Chondrocyte (in vitro differentiated cells): ENCODE data around the gene ARHGAP5. TPM values are rescaled to one million over a fixed set of nuclear protein-coding genes. Genes with fewer than 3 reads are reported as not detected.

Source experiments
- DNase-seq: peaks from one replicate; pipeline ENCODE4 v3.0.0; 2021; ENCODE audit warnings: mixed read lengths, low spot score
- H3K27ac Mint-ChIP-seq: one replicate; pipeline ENCODE4 v1.8.0; 2021; ENCODE audit warnings: mild to moderate bottlenecking, moderate library complexity, mixed read lengths; ENCODE audit not compliant: unreplicated experiment
- H3K27me3 Mint-ChIP-seq: 2 replicates; pipeline ENCODE4 v1.8.0; 2021; ENCODE audit warnings: low read depth, mixed read lengths
- H3K36me3 Mint-ChIP-seq: 2 replicates; pipeline ENCODE4 v1.8.0; 2021; ENCODE audit warnings: low read depth, mixed read lengths
- H3K4me1 Mint-ChIP-seq: 2 replicates; pipeline ENCODE4 v1.8.0; 2021; ENCODE audit warnings: low read depth, mild to moderate bottlenecking, mixed read lengths
- H3K4me3 Mint-ChIP-seq: one replicate; pipeline ENCODE4 v1.8.0; 2021; ENCODE audit warnings: mild to moderate bottlenecking, moderate library complexity, mixed read lengths; ENCODE audit not compliant: unreplicated experiment
- H3K9me3 Mint-ChIP-seq: 2 replicates; pipeline ENCODE4 v1.8.0; 2021; ENCODE audit warnings: low read depth, mixed read lengths
- total RNA-seq: library from RNA; stranded (reverse); gene quantifications from 3 replicates; pipeline ENCODE4 v1.2.1, GENCODE V29; 2021
- TF ChIP-seq, protein P1 (sequence below): fragments of 200-600 bp; sonication (generic); IDR thresholded peaks from 2 replicates; pipeline ENCODE4 v1.5.0; 2021; ENCODE audit warnings: antibody characterized with exemption, mild to moderate bottlenecking, moderate library complexity

Gene ARHGAP5
- total RNA-seq, 1 donor from 2014 or later: 82.8 TPM

DNA sequence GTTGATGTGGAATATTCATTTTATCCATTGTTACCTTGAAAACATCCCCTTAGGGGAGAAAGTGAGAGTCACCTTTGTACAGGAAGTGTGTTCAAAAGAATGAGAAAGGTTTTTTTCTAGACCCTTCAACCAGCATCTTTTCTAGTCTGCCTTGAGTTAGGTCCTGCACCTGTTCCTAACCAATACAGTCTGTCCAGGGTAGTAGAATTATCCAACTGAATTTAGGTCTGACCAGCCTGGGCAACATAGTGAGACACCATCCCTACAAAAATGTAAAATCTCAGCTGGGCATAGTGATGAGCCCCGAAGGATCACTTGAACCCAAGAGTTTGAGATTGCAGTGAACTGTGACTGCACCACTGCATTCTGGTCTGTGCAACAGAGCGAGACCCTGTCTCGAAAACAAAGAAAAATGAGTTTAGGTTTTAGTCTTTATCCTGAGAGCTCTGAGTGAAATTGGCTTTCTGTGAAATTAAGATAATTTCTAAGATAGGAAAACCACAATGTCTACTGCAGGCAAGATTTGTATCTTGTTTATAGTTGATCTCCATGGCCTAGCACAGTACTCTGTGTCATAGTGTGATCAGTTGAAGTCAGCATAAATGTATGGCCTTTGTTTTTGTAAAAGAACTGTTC lies 25.2 kb downstream of the ARHGAP5 start:
- DNase-seq: no peak
- no peak overlapping the region for H3K27ac Mint-ChIP-seq
- TF ChIP-seq, protein P1, sequence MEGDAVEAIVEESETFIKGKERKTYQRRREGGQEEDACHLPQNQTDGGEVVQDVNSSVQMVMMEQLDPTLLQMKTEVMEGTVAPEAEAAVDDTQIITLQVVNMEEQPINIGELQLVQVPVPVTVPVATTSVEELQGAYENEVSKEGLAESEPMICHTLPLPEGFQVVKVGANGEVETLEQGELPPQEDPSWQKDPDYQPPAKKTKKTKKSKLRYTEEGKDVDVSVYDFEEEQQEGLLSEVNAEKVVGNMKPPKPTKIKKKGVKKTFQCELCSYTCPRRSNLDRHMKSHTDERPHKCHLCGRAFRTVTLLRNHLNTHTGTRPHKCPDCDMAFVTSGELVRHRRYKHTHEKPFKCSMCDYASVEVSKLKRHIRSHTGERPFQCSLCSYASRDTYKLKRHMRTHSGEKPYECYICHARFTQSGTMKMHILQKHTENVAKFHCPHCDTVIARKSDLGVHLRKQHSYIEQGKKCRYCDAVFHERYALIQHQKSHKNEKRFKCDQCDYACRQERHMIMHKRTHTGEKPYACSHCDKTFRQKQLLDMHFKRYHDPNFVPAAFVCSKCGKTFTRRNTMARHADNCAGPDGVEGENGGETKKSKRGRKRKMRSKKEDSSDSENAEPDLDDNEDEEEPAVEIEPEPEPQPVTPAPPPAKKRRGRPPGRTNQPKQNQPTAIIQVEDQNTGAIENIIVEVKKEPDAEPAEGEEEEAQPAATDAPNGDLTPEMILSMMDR: no peak
- no peaks in the 10 kb centered on the region for H3K27me3 Mint-ChIP-seq
- peaks cover 4% of the 10 kb centered on the region for H3K36me3 Mint-ChIP-seq
- H3K9me3 Mint-ChIP-seq: no peaks in the 10 kb centered on the region
- no peak overlapping the region for H3K4me3 Mint-ChIP-seq
- H3K4me1 Mint-ChIP-seq: peaks cover 6% of the 10 kb centered on the region

DNA sequence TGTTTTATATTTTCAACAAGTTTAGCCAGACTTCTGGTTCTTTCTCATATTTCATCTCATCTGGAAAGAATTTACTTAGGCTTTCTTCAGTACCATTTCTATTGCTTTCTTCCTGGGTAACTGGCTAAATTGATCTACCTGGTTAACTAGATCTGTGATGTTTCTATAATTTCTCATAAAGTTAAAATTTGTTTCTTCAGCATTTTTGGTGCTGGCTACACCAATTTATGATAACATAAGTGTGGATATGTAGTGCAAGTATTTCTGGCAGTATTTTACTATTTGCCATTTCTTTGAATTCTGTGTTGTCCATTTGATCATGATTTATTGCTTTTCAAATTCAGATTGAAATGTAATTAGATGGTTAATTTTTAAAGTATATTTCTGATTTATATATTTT lies 25.9 kb downstream of the ARHGAP5 start:
- H3K36me3 Mint-ChIP-seq: peaks cover 4% of the 10 kb centered on the region
- H3K9me3 Mint-ChIP-seq: no peaks in the 10 kb centered on the region
- no peaks in the 10 kb centered on the region for H3K27me3 Mint-ChIP-seq
- TF ChIP-seq, protein P1: no peak
- H3K27ac Mint-ChIP-seq: no peak overlapping the region
- DNase-seq: no peak
- no peak overlapping the region for H3K4me3 Mint-ChIP-seq
- H3K4me1 Mint-ChIP-seq: peaks cover 6% of the 10 kb centered on the region

DNA sequence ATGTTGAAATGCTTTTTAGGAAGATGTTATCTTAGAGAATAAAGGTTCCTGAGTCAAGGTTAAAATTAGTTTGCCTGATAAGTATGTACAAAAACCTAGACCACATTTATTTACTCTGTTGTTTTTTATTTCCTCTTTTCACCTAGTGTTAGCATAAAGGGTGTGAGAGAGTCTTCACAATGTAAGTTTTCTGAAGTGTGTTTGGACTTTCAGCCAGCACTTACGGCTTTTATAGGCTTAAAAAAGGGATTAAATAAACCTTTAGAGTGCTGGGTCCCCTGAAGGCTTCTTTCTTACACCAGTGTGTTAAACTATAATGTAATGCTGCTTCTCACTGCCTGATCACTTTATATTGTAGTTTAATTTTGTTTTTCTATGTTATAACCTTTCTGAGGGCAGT lies 27.2 kb downstream of the ARHGAP5 start:
- Mint-ChIP-seq H3K4me1 (peaks cover 9% of the 10 kb centered on the region), H3K27me3 (no peaks in the 10 kb centered on the region), H3K36me3 (no peaks in the 10 kb centered on the region), H3K27ac (no peak overlapping the region), H3K9me3 (no peaks in the 10 kb centered on the region), H3K4me3 (no peak overlapping the region)
- TF ChIP-seq, protein P1: no peak
- no peak for DNase-seq

DNA sequence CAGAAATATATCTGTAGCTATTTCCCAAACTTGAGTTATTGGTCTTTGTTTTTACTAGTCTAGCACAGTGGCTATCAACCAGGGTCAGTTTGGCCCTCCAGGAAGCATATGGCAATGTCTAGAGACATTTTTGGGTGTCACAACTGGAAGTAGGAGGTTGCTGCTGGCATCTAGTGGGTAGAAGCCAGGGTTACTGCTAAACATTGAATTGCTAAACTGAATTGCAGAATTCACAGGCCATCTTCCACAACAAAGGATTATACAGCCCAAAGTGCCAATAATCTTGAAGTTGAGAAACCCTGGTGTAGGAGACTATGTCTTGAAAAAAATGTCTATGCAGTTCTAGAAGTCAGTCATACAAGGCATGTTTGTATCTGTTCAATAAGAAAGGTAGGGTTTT lies 27.7 kb downstream of the ARHGAP5 start:
- Mint-ChIP-seq H3K27me3 (no peaks in the 10 kb centered on the region), H3K4me1 (peaks cover 12% of the 10 kb centered on the region), H3K4me3 (no peak overlapping the region), H3K36me3 (no peaks in the 10 kb centered on the region), H3K9me3 (no peaks in the 10 kb centered on the region), H3K27ac (no peak overlapping the region)
- DNase-seq: no peak
- TF ChIP-seq, protein P1: peak; percentile 15

DNA sequence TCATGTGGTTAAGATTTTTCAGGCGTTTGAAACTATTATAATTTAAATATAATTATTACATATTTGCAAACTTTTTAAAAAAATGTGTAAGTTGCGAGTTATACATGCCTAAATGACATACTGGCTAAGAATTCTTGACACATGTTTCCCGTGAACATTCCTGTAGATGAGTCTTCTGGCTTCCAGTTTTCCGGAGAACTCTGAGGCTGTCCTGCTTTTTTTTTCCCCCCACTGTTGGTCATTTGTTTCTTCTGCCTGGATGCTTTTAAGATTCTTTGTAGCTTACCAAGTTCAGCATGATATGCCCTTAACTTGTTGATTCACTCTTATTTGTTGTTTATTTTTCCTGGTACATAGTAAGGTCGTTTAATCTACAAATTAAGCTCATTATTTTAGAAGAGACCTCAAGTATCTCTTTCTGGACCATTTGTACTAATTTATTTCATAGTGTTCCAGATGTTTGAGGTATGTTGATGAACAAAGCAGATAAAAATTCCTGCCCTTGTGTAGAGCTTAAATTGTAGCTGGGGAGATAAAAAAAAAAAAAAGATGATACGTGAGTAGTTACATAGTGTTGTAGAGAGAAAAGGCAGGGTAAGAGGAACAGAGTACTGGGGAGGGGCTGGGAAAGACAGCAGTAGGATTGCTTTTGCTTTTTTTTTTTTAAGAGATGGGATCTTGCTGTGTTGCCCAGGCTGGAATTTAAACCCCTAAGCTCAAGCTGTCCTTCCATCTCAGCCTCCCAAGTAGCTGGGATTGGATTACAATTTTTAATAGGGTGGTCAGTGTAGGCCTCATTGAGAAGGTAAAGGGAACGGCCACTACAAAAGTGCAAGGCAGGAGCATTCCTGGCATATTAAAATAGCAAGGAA lies 32.8 kb downstream of the ARHGAP5 start:
- H3K4me3 Mint-ChIP-seq: peak overlapping the region; percentile 11

More for the DNA sequence above, 32.8 kb downstream of the ARHGAP5 start:
- TF ChIP-seq, protein P1: no peak
- no peak for DNase-seq
- Mint-ChIP-seq H3K9me3 (no peaks in the 10 kb centered on the region), H3K27ac (peak overlapping the region; percentile 93), H3K4me1 (peaks cover 27% of the 10 kb centered on the region), H3K27me3 (no peaks in the 10 kb centered on the region), H3K36me3 (peaks cover 1% of the 10 kb centered on the region)
